GM19043 (cell line): Measurements from ENCODE around the gene LGALS1.
"Not testable (repeated sequence)": the region's sequence is repeated elsewhere in the genome, so short reads cannot be mapped to it uniquely, and the experiment has no call there.

ENCODE experiments used
- ATAC-seq: cut with Tn5 transposase; IDR thresholded peaks from one replicate; pipeline ENCODE4 v1.9.1; 2021; ENCODE audit warnings: low read depth; ENCODE audit not compliant: unreplicated experiment

Gene LGALS1

GRCh38 chr22:37684803-37685615 is 9.6 kb downstream of the LGALS1 start:
- no peak for ATAC-seq

- peak; percentile 53 for ATAC-seq
These were observed 10.9 kb downstream of the LGALS1 start, which contains the start of gene NOL12 for GRCh38 chr22:37686002-37686982. Gene NOL12 (plus strand): TSS chr22:37686343. CDS start chr22:37686393, 50 bp downstream.

- no peak for ATAC-seq
These were observed 15.0 kb downstream of the LGALS1 start for GRCh38 chr22:37690407-37690806.

GRCh38 chr22:37690901-37691504 is 15.6 kb downstream of the LGALS1 start:
- ATAC-seq, result no peak

GRCh38 chr22:37692627-37693285 is 17.3 kb downstream of the LGALS1 start:
- no peak for ATAC-seq

- not testable (repeated sequence) for ATAC-seq
These were observed 18.7 kb downstream of the LGALS1 start for GRCh38 chr22:37694131-37694530.

GRCh38 chr22:37696260-37696656 is 20.8 kb downstream of the LGALS1 start:
- ATAC-seq, result peak; percentile 7

- ATAC-seq, result peak; percentile 70
These were observed 21.5 kb downstream of the LGALS1 start, which contains the start of gene TRIOBP for GRCh38 chr22:37696657-37697537. Gene TRIOBP (plus strand): TSS chr22:37697048. CDS start chr22:37701366, 4,318 bp downstream.

GRCh38 chr22:37697538-37697835 is 22.1 kb downstream of the LGALS1 start:
- ATAC-seq, result no peak

- ATAC-seq, result no peak
These were observed 25.8 kb downstream of the LGALS1 start for GRCh38 chr22:37701141-37701786.

GRCh38 chr22:37703906-37704305 is 28.5 kb downstream of the LGALS1 start:
- no peak for ATAC-seq

- ATAC-seq, result no peak
These were observed 29.2 kb downstream of the LGALS1 start for GRCh38 chr22:37704645-37705044.

GRCh38 chr22:37705205-37705604 is 29.8 kb downstream of the LGALS1 start:
- no peak for ATAC-seq

GRCh38 chr22:37708580-37709444 is 33.4 kb downstream of the LGALS1 start:
- ATAC-seq, result no peak

GRCh38 chr22:37709445-37709765 is 34.0 kb downstream of the LGALS1 start:
- ATAC-seq, result no peak

GRCh38 chr22:37710675-37711074 is 35.2 kb downstream of the LGALS1 start:
- ATAC-seq, result no peak

GRCh38 chr22:37711490-37711889 is 36.1 kb downstream of the LGALS1 start:
- ATAC-seq, result no peak

GRCh38 chr22:37713761-37714160 is 38.3 kb downstream of the LGALS1 start:
- no peak for ATAC-seq
